ENCODE results near the gene CPNE6. TPM values are rescaled to one million over a fixed set of nuclear protein-coding genes. Genes with fewer than 3 reads are reported as not detected.

The CPNE6 gene
- polyA plus RNA-seq, 3 donors: not detected

DNA sequence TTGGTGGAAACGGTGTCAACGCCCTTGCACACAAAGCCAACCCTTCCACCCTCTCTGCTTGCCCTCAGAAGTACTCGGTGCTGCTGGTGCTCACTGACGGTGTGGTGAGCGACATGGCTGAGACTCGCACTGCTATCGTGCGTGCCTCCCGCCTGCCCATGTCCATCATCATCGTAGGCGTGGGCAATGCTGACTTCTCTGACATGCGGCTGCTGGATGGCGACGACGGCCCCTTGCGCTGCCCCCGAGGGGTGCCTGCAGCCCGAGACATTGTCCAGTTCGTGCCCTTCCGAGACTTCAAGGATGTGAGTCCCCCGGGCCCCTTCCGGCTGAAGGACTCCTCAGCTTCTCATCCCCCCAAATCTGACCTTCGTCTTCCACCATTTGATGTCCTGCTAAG lies 5.7 kb downstream of the CPNE6 start:
- peaks cover 3 to 9% of the 10 kb centered on the region in 2 donors for H3K36me3 Mint-ChIP-seq
- 99% methylated on average over 22 of the region's 23 CpGs for WGBS (ENCODE audit: insufficient coverage)
- no peak overlapping the region for H3K4me2 ChIP-seq (replicated peaks; ENCODE audit: extremely low read depth, low read length, poor library complexity, severe bottlenecking)
- H3K9me3 ChIP-seq (replicated peaks in 1 of 2; ENCODE audit: control insufficient read depth in 1 of 2, insufficient read depth in 1 of 2, low read length in 2 of 2): no peaks in the 10 kb centered on the region
- H3K9me3 Mint-ChIP-seq: peaks cover 0 to 13% (median 2%) of the 10 kb centered on the region in 7 donors
- H3K27me3 ChIP-seq (ENCODE audit: control insufficient read depth in 2 of 2, insufficient read depth in 2 of 2, low read length in 2 of 2): peaks cover 17 to 26% of the 10 kb centered on the region in 2 donors
- intact Hi-C loops (cut with micrococcal nuclease): no loop called here
- H3K9ac ChIP-seq (ENCODE audit: insufficient read depth, low read length, poor library complexity, severe bottlenecking): no peak overlapping the region
- H3K4me3 ChIP-seq (replicated peaks in 1 of 3; ENCODE audit: low read depth in 2 of 3, low read length in 3 of 3): no peak overlapping the region
- peaks cover 23% of the 10 kb centered on the region for H3K4me1 Mint-ChIP-seq
- H3K27ac ChIP-seq (ENCODE audit: low read depth in 1 of 2, low read length in 2 of 2): no peak overlapping the region
- H3K27ac Mint-ChIP-seq: no peak overlapping the region
- no peaks in the 10 kb centered on the region for H3K79me2 ChIP-seq (ENCODE audit: insufficient read depth, low read length)
- no peaks in the 10 kb centered on the region for H4K20me1 ChIP-seq (ENCODE audit: insufficient read depth, low read length)
- peaks cover 32 to 37% (median 36%) of the 10 kb centered on the region in 3 donors for H3K27me3 Mint-ChIP-seq (ENCODE audit: low read depth in 3 of 3)
- H2AFZ ChIP-seq (ENCODE audit: insufficient read depth, low read depth, low read length, poor library complexity, severe bottlenecking): no peak overlapping the region
- H3K36me3 ChIP-seq (replicated peaks in 1 of 2; ENCODE audit: control insufficient read depth in 1 of 2, insufficient read depth in 2 of 2, low read length in 2 of 2): no peaks in the 10 kb centered on the region
- H3K4me3 Mint-ChIP-seq: no peak overlapping the region
- TF ChIP-seq, protein P1, sequence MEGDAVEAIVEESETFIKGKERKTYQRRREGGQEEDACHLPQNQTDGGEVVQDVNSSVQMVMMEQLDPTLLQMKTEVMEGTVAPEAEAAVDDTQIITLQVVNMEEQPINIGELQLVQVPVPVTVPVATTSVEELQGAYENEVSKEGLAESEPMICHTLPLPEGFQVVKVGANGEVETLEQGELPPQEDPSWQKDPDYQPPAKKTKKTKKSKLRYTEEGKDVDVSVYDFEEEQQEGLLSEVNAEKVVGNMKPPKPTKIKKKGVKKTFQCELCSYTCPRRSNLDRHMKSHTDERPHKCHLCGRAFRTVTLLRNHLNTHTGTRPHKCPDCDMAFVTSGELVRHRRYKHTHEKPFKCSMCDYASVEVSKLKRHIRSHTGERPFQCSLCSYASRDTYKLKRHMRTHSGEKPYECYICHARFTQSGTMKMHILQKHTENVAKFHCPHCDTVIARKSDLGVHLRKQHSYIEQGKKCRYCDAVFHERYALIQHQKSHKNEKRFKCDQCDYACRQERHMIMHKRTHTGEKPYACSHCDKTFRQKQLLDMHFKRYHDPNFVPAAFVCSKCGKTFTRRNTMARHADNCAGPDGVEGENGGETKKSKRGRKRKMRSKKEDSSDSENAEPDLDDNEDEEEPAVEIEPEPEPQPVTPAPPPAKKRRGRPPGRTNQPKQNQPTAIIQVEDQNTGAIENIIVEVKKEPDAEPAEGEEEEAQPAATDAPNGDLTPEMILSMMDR (IDR thresholded peaks at IDR 0.05): no peak
- H3K4me1 ChIP-seq (ENCODE audit: control insufficient read depth in 1 of 2, insufficient read depth in 2 of 2, low read length in 2 of 2): peaks cover 12 to 18% of the 10 kb centered on the region in 2 donors
- no peak for DNase-seq

DNA sequence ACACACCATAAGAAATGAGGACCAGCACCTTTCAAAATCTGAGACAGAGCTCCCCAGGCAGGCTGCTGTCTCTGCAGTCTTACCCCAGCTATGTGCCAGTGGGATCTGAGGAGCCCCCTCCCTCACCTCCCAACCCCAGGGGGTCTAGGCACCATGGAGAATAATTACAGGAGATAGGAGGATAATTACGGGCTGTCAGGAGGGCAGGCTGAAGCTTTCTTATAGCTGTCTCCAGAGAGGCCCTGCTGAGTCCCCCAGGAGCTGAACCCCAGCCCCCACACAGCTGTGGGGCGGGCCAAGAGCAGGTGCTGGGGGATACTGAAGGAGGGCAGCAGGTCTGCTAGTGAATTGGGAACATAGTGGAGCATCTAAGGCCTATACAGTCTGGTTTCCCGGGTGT lies 6.8 kb downstream of the CPNE6 start:
- H3K4me1 ChIP-seq (ENCODE audit: control insufficient read depth in 1 of 2, insufficient read depth in 2 of 2, low read length in 2 of 2): peaks cover 12 to 18% of the 10 kb centered on the region in 2 donors
- H3K36me3 ChIP-seq (replicated peaks in 1 of 2; ENCODE audit: control insufficient read depth in 1 of 2, insufficient read depth in 2 of 2, low read length in 2 of 2): no peaks in the 10 kb centered on the region
- WGBS (ENCODE audit: insufficient coverage): 100% methylated on average over 1 of the region's 3 CpGs
- H3K4me3 ChIP-seq (replicated peaks in 1 of 3; ENCODE audit: low read depth in 2 of 3, low read length in 3 of 3): no peak overlapping the region
- H3K4me1 Mint-ChIP-seq: peaks cover 23% of the 10 kb centered on the region
- no peak overlapping the region for H2AFZ ChIP-seq (ENCODE audit: insufficient read depth, low read depth, low read length, poor library complexity, severe bottlenecking)
- no peaks in the 10 kb centered on the region for H4K20me1 ChIP-seq (ENCODE audit: insufficient read depth, low read length)
- no peaks in the 10 kb centered on the region for H3K79me2 ChIP-seq (ENCODE audit: insufficient read depth, low read length)
- no peak overlapping the region for H3K4me3 Mint-ChIP-seq
- intact Hi-C loops (cut with micrococcal nuclease): no loop called here
- peaks cover 0 to 23% (median 2%) of the 10 kb centered on the region in 7 donors for H3K9me3 Mint-ChIP-seq
- DNase-seq: no peak
- no peak overlapping the region for H3K27ac Mint-ChIP-seq
- H3K27me3 Mint-ChIP-seq (ENCODE audit: low read depth in 3 of 3): peaks cover 42 to 46% (median 44%) of the 10 kb centered on the region in 3 donors
- H3K27ac ChIP-seq (ENCODE audit: low read depth in 1 of 2, low read length in 2 of 2): no peak overlapping the region
- peaks cover 4 to 11% of the 10 kb centered on the region in 2 donors for H3K36me3 Mint-ChIP-seq
- H3K27me3 ChIP-seq (ENCODE audit: control insufficient read depth in 2 of 2, insufficient read depth in 2 of 2, low read length in 2 of 2): peaks cover 21 to 37% of the 10 kb centered on the region in 2 donors
- no peak overlapping the region for H3K4me2 ChIP-seq (replicated peaks; ENCODE audit: extremely low read depth, low read length, poor library complexity, severe bottlenecking)
- no peaks in the 10 kb centered on the region for H3K9me3 ChIP-seq (replicated peaks in 1 of 2; ENCODE audit: control insufficient read depth in 1 of 2, insufficient read depth in 1 of 2, low read length in 2 of 2)
- H3K9ac ChIP-seq (ENCODE audit: insufficient read depth, low read length, poor library complexity, severe bottlenecking): no peak overlapping the region
- TF ChIP-seq, protein P1 (IDR thresholded peaks at IDR 0.05): no peak
